ENCODE measurements around the gene ATG3. TPM values are rescaled to one million over a fixed set of nuclear protein-coding genes. Genes with fewer than 3 reads are reported as not detected.

ATG3 gene
- total and polyA plus RNA-seq, 10 donors = 35.8 to 98.1 (median 74.8) TPM

DNA sequence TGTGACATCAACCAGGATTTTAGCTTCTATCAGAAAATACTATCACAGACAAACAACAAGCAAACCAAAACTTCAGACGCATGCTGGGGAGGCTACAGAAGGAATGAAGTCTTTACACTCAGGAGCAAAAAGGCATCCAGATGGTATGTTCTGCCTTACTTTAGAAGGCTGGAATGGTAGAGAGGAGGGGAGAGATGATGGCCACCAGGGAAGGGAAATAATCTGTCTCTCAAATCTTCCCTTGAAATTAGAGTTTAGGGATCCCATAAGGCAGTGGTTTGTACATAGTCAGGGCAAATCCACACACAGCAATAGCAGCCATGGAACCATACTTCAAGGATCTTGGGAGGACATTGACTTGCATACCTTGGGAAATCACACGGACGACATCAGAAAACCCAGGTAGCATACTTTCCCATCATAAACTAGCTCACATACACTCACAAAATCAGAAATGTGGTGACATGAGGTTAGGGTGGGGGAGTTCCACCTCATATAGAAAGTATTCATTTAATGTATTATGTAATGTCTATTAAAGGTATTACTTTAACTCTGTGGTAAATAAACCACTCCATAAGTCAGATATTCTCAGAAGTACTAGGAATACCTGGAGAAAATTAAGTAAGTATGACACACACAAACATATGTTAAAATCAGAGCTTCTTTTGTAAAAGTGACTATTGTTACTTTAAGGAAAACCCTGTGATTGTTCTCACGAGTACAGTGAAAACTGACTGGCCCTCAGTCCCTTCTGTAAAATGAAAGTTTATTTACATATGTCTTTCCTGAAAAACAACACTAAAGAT lies 71.9 kb downstream of the ATG3 start:
- DNase-seq = no peak
- WGBS, 5 donors = 70 to 93% (median 74%) methylated on average over 4 of the region's 4 CpGs
- peaks cover 0 to 34% (median 0%) of the 10 kb centered on the region in 6 donors for H3K36me3 ChIP-seq
- TF ChIP-seq, protein P1, sequence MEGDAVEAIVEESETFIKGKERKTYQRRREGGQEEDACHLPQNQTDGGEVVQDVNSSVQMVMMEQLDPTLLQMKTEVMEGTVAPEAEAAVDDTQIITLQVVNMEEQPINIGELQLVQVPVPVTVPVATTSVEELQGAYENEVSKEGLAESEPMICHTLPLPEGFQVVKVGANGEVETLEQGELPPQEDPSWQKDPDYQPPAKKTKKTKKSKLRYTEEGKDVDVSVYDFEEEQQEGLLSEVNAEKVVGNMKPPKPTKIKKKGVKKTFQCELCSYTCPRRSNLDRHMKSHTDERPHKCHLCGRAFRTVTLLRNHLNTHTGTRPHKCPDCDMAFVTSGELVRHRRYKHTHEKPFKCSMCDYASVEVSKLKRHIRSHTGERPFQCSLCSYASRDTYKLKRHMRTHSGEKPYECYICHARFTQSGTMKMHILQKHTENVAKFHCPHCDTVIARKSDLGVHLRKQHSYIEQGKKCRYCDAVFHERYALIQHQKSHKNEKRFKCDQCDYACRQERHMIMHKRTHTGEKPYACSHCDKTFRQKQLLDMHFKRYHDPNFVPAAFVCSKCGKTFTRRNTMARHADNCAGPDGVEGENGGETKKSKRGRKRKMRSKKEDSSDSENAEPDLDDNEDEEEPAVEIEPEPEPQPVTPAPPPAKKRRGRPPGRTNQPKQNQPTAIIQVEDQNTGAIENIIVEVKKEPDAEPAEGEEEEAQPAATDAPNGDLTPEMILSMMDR (IDR thresholded peaks at IDR 0.05 in 8 of 11, conservative IDR thresholded peaks at IDR 0.05 in 3 of 11) = no peak
- TF ChIP-seq POLR2AphosphoS5 (IDR thresholded peaks at IDR 0.05) = no peak
- TF ChIP-seq POLR2A (IDR thresholded peaks at IDR 0.05) = no peak
- intact Hi-C loops (cut with DNase I; ENCODE audit: low total_unique reads) = no loop called here
- peak overlapping the region in 2 of 8 donors; percentile 25 to 90 for H3K27ac ChIP-seq
- peaks cover 5 to 81% (median 17%) of the 10 kb centered on the region in 6 donors for H3K4me1 ChIP-seq
- H3K4me3 ChIP-seq = no peak overlapping the region
- H3K27me3 ChIP-seq (replicated peaks in 1 of 7) = no peaks in the 10 kb centered on the region
- peaks cover 0 to 6% (median 0%) of the 10 kb centered on the region in 8 donors for H3K9me3 ChIP-seq

DNA sequence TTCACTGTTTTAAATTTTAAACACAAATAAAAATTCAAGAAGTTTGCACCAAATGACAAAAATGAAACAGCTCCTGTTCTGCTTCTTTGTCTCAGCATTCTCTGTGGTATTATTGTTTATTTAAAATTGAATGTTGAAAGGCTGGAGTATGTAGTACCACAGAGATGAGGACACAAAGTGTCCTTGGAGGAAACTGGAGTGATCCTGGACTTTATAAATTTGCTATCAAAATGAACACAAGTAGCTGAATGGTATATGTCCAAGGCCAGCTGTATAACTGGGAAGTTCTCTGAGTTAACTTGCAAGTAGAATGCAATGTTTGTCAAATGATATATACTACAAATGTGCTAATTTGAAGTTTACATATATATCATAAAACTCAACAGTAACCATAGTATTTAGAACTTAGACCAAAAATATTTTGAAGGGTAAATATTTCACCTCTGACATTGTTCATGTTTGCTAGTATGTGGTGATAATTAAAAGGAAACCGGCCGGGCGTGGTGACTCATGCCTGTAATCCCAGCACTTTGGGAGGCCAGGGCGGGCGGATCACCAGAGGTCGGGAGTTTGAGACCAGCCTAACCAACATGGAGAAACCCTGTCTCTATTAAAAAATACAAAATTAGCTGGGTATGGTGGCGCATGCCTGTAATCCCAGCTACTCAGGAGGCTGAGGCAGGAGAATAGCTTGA lies 74.8 kb downstream of the ATG3 start:
- Histone ChIP-seq H3K4me3 (no peak overlapping the region), H3K36me3 (peaks cover 0 to 28% (median 0%) of the 10 kb centered on the region in 6 donors), H3K27me3 (replicated peaks in 1 of 7) (no peaks in the 10 kb centered on the region), H3K9me3 (no peaks in the 10 kb centered on the region), H3K27ac (no peak overlapping the region), H3K4me1 (peaks cover 0 to 82% (median 20%) of the 10 kb centered on the region in 6 donors)
- DNase-seq = no peak
- WGBS, 5 donors = 90 to 93% (median 92%) methylated on average over 7 of the region's 7 CpGs
- intact Hi-C loops (cut with DNase I; ENCODE audit: low total_unique reads) = no loop called here
- no peak for TF ChIP-seq POLR2A (IDR thresholded peaks at IDR 0.05)
- no peak for TF ChIP-seq POLR2AphosphoS5 (IDR thresholded peaks at IDR 0.05)
- TF ChIP-seq, protein P1 (IDR thresholded peaks at IDR 0.05 in 8 of 11, conservative IDR thresholded peaks at IDR 0.05 in 3 of 11) = no peak

DNA sequence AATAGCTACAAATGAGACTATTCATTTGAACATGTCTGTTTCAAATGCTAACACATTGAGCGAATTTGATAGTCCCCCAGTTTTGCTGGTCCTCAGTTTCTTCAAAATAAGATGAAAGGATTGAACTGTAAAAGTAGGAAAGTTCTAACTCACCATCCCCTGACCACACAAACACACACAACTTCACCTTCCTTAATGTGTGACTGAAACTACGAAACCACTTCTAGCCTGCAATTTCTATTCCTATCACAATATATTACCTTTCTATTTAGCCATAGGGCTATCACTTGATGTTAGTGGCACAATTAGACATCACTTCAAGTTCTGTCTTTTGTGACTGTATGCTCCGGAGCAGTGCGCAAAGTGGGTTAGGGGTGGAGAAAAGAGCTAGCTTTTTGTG lies 77.4 kb downstream of the ATG3 start:
- no peak overlapping the region for H3K4me3 ChIP-seq
- no peaks in the 10 kb centered on the region for H3K9me3 ChIP-seq
- DNase-seq = no peak
- 87 to 96% (median 94%) methylated on average over 4 of the region's 4 CpGs for WGBS, 5 donors
- peaks cover 0 to 30% (median 0%) of the 10 kb centered on the region in 6 donors for H3K36me3 ChIP-seq
- H3K27ac ChIP-seq = no peak overlapping the region
- H3K4me1 ChIP-seq = peaks cover 4 to 81% (median 19%) of the 10 kb centered on the region in 6 donors
- intact Hi-C loops (cut with DNase I; ENCODE audit: low total_unique reads) = no loop called here
- TF ChIP-seq POLR2AphosphoS5 (IDR thresholded peaks at IDR 0.05) = no peak
- TF ChIP-seq, protein P1 (IDR thresholded peaks at IDR 0.05 in 8 of 11, conservative IDR thresholded peaks at IDR 0.05 in 3 of 11) = no peak
- no peak for TF ChIP-seq POLR2A (IDR thresholded peaks at IDR 0.05)
- H3K27me3 ChIP-seq (replicated peaks in 1 of 7) = no peaks in the 10 kb centered on the region

DNA sequence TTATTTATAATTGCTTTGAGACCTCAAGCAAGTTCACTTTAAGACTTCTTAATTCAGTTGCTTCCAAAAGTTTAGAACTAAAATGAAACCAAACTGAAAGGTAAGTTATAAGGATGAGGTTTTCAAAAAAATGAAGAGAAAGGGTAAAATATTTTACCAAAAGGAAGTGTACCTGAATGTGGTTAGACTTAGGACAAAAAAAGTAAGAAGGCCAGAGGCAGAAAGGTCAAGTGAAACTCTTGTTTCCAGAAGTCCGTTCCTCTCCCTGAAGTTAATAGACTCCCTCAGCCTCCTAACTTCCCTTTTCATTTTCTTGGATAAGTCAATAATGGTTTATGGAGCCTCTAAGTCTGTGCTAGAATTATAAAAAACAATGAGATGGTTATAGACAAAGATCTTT lies 79.1 kb downstream of the ATG3 start:
- intact Hi-C loops (cut with DNase I; ENCODE audit: low total_unique reads) = no loop called here
- Histone ChIP-seq H3K27ac (peak overlapping the region in 3 of 8 donors; percentile 16 to 52 (median 32)), H3K9me3 (no peaks in the 10 kb centered on the region), H3K4me1 (peaks cover 4 to 84% (median 24%) of the 10 kb centered on the region in 6 donors), H3K36me3 (peaks cover 0 to 32% (median 0%) of the 10 kb centered on the region in 6 donors), H3K27me3 (replicated peaks in 1 of 7) (no peaks in the 10 kb centered on the region), H3K4me3 (no peak overlapping the region)
- no peak for TF ChIP-seq POLR2A (IDR thresholded peaks at IDR 0.05)
- TF ChIP-seq, protein P1 (IDR thresholded peaks at IDR 0.05 in 8 of 11, conservative IDR thresholded peaks at IDR 0.05 in 3 of 11) = no peak
- TF ChIP-seq POLR2AphosphoS5 (IDR thresholded peaks at IDR 0.05) = no peak
- 28 to 48% (median 32%) methylated on average over 1 of the region's 1 CpG for WGBS, 5 donors
- DNase-seq = no peak
